SK-N-MC (cell line): ENCODE results near the gene PLP2.

ENCODE experiments used
- EZH2 ChIP-seq: fragments of 200-600 bp; sonication (generic); IDR thresholded peaks from one replicate; pipeline ENCODE4 v1.6.1; 2017; ENCODE audit warnings: antibody characterized with exemption
- FOXP2 ChIP-seq: optimal IDR thresholded peaks from 2 replicates; pipeline ENCODE3; 2011; ENCODE audit warnings: mild to moderate bottlenecking, moderate library complexity; ENCODE audit not compliant: insufficient read depth; ENCODE audit errors: extremely low read length, control extremely low read depth

- no peak for TF ChIP-seq EZH2
- no peak for TF ChIP-seq FOXP2
Observed at GRCh38 chrX:49186125-49187027, 14.7 kb downstream of the PLP2 start, which contains the start of gene PRICKLE3.
